ENCODE results near the gene PDE4A. TPM values are rescaled to one million over a fixed set of nuclear protein-coding genes. Genes with fewer than 3 reads are reported as not detected.

The PDE4A gene
- total RNA-seq, 1 donor from 2014 or later, result 105 TPM

DNA sequence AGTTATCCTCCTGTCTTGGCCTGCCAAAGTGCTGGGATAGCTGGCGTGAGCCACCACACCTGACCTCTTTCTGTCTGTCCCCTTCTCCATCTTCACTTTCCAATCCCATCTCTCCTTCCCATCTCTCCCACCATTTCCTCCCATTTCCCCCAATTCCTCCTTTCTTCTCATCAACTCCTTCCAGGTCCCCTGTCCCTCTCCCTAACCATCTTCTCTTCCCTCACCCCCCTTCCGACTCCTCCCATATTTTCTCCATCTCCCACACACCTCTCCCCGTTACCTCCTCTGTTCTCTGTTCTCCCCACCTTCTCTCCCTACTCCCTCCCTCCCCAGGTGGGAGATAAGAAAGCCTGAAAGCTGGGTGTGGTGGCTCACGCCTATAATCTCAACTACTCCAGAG lies 42.2 kb downstream of the PDE4A start:
- Mint-ChIP-seq H3K4me1 (ENCODE audit: low read depth) (peaks cover 5% of the 10 kb centered on the region), H3K27me3 (ENCODE audit: low read depth) (no peaks in the 10 kb centered on the region), H3K9me3 (no peaks in the 10 kb centered on the region), H3K4me3 (ENCODE audit: low read depth) (no peak overlapping the region), H3K27ac (peak overlapping the region; percentile 61), H3K36me3 (ENCODE audit: low read depth) (peaks cover 51% of the 10 kb centered on the region)
- intact Hi-C loops (cut with micrococcal nuclease), result no loop called here
- DNase-seq (ENCODE audit: low spot score), result no peak

DNA sequence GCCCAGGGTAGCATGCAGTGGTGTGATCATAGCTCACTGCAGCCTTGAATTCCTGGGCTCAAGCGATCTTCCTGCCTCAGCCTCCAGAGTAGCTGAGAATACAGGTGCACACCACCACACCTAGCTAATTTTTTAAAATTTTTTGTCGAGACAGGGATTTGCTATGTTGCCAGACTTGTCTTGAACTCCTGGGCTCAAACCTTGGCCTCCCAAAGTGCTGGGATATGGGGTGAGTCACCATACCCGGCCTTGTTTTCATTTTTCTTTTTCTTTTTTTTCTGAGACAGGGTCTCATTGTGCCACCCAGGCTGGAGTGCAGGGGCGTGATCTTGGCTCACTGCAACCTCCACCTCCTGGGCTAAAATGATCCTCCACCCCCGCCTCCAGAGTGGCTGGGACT lies 44.1 kb downstream of the PDE4A start:
- intact Hi-C loops (cut with micrococcal nuclease), result no loop called here
- H3K4me1 Mint-ChIP-seq (ENCODE audit: low read depth), result peaks cover 5% of the 10 kb centered on the region
- no peak overlapping the region for H3K27ac Mint-ChIP-seq
- H3K9me3 Mint-ChIP-seq, result no peaks in the 10 kb centered on the region
- no peak overlapping the region for H3K4me3 Mint-ChIP-seq (ENCODE audit: low read depth)
- H3K27me3 Mint-ChIP-seq (ENCODE audit: low read depth), result no peaks in the 10 kb centered on the region
- DNase-seq (ENCODE audit: low spot score), result no peak
- peaks cover 58% of the 10 kb centered on the region for H3K36me3 Mint-ChIP-seq (ENCODE audit: low read depth)

DNA sequence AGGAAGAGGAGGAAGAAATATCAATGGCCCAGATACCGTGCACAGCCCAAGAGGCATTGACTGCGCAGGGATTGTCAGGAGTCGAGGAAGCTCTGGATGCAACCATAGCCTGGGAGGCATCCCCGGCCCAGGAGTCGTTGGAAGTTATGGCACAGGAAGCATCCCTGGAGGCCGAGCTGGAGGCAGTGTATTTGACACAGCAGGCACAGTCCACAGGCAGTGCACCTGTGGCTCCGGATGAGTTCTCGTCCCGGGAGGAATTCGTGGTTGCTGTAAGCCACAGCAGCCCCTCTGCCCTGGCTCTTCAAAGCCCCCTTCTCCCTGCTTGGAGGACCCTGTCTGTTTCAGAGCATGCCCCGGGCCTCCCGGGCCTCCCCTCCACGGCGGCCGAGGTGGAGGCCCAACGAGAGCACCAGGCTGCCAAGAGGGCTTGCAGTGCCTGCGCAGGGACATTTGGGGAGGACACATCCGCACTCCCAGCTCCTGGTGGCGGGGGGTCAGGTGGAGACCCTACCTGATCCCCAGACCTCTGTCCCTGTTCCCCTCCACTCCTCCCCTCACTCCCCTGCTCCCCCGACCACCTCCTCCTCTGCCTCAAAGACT lies 46.9 kb downstream of the PDE4A start:
- intact Hi-C loops (cut with micrococcal nuclease), result no loop called here
- no peaks in the 10 kb centered on the region for H3K9me3 Mint-ChIP-seq
- H3K36me3 Mint-ChIP-seq (ENCODE audit: low read depth), result peaks cover 48% of the 10 kb centered on the region
- no peaks in the 10 kb centered on the region for H3K27me3 Mint-ChIP-seq (ENCODE audit: low read depth)
- DNase-seq (ENCODE audit: low spot score), result no peak
- no peak overlapping the region for H3K27ac Mint-ChIP-seq
- H3K4me1 Mint-ChIP-seq (ENCODE audit: low read depth), result peaks cover 2% of the 10 kb centered on the region
- H3K4me3 Mint-ChIP-seq (ENCODE audit: low read depth), result no peak overlapping the region

DNA sequence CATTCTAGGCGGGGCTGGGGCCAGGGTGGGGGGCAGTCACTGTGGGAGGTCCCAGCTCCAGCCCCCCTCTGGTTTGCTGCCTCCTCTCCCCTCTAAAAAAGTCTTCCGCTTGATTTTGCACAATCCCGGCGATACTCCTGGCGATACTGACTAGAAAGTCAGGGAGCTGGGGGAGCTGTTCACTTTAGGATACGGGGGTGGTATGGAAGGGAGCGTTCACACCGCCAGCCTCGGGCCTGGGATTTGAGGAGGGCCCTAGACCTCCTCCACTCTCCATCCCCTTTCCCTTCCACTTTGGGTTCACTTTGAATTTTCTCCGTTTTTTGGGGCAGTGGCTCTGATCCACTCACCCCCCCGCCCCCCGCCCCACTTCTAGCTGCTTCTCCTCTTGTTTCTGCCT lies 47.8 kb downstream of the PDE4A start:
- Mint-ChIP-seq H3K4me1 (ENCODE audit: low read depth) (peaks cover 2% of the 10 kb centered on the region), H3K4me3 (ENCODE audit: low read depth) (no peak overlapping the region), H3K27ac (no peak overlapping the region), H3K27me3 (ENCODE audit: low read depth) (no peaks in the 10 kb centered on the region), H3K9me3 (no peaks in the 10 kb centered on the region), H3K36me3 (ENCODE audit: low read depth) (peaks cover 40% of the 10 kb centered on the region)
- intact Hi-C loops (cut with micrococcal nuclease), result no loop called here
- no peak for DNase-seq (ENCODE audit: low spot score)

DNA sequence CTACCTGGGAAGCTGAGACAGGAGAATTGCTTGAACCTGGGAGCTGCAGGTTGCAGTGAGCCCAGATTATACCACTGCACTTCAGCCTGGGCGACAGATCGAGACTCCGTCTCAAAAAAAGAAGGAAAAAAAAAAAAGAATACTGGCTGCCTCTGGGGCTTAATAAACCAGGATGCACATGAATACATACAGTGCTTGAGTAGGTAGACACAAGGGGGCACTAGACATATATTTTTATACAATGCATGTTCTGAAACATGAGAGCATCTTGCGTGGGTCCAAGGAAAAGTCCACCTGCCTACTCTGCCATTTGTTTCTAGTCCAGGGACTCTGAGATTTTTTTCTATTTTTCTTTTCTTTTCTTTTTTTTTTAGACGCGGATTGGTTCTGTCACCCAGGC lies 51.6 kb downstream of the PDE4A start:
- no peaks in the 10 kb centered on the region for H3K27me3 Mint-ChIP-seq (ENCODE audit: low read depth)
- H3K27ac Mint-ChIP-seq, result no peak overlapping the region
- intact Hi-C loops (cut with micrococcal nuclease), result no loop called here
- no peaks in the 10 kb centered on the region for H3K9me3 Mint-ChIP-seq
- peaks cover 5% of the 10 kb centered on the region for H3K4me1 Mint-ChIP-seq (ENCODE audit: low read depth)
- no peak for DNase-seq (ENCODE audit: low spot score)
- H3K4me3 Mint-ChIP-seq (ENCODE audit: low read depth), result no peak overlapping the region
- peaks cover 20% of the 10 kb centered on the region for H3K36me3 Mint-ChIP-seq (ENCODE audit: low read depth)

DNA sequence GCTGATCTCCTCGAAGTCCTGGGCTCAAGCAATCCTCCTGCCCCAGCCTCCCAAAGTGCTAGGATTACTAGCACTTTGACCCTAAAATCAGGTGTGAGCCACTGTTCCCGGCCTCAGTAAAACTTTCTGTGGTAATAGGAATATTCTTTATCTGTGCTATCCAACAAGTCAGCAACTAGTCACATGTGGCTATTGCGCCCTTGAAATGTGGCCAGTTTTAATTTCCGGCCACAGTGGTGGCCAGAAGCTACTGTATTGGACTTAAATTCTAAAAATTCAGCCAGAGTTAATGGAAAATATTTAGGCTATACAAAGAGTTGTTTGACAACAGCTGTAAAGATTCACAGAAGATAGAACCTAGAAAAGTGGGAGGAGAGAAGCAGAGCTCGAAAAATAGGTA lies 52.9 kb downstream of the PDE4A start:
- Mint-ChIP-seq H3K27ac (no peak overlapping the region), H3K4me1 (ENCODE audit: low read depth) (peaks cover 5% of the 10 kb centered on the region), H3K27me3 (ENCODE audit: low read depth) (no peaks in the 10 kb centered on the region), H3K36me3 (ENCODE audit: low read depth) (peaks cover 13% of the 10 kb centered on the region), H3K4me3 (ENCODE audit: low read depth) (no peak overlapping the region), H3K9me3 (no peaks in the 10 kb centered on the region)
- no peak for DNase-seq (ENCODE audit: low spot score)
- intact Hi-C loops (cut with micrococcal nuclease), result no loop called here

DNA sequence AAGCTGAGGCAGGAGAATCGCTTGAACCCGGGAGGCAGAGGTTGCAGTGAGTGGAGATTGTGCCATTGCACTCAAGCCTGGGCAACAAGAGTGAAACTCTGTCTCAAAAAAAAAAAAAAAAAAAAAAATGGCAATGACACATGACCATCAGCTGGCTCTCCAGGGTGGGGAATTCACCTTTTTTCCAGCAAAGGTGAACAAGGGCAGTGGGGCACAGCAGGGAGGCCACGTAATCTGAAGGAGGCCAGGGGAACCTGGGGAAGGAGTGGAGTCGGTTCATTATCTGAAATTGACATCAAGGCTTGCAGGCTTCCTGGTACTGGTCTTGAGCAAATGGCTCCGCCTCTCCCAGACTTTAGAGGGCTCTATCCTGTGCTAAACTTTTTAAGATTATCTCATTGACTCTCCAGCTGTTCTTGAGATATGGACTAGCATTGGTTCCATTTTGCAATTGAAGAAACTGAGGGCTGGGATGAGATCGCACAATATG lies 54.7 kb downstream of the PDE4A start:
- H3K27me3 Mint-ChIP-seq (ENCODE audit: low read depth), result no peaks in the 10 kb centered on the region
- intact Hi-C loops (cut with micrococcal nuclease), result loop anchor here (5.0 kb wide), 1 partner anchor 53 kb away; the partner anchor contains the start of gene PDE4A
- no peak overlapping the region for H3K27ac Mint-ChIP-seq
- no peak for DNase-seq (ENCODE audit: low spot score)
- peaks cover 13% of the 10 kb centered on the region for H3K4me1 Mint-ChIP-seq (ENCODE audit: low read depth)
- no peak overlapping the region for H3K4me3 Mint-ChIP-seq (ENCODE audit: low read depth)
- no peaks in the 10 kb centered on the region for H3K36me3 Mint-ChIP-seq (ENCODE audit: low read depth)
- H3K9me3 Mint-ChIP-seq, result no peaks in the 10 kb centered on the region

DNA sequence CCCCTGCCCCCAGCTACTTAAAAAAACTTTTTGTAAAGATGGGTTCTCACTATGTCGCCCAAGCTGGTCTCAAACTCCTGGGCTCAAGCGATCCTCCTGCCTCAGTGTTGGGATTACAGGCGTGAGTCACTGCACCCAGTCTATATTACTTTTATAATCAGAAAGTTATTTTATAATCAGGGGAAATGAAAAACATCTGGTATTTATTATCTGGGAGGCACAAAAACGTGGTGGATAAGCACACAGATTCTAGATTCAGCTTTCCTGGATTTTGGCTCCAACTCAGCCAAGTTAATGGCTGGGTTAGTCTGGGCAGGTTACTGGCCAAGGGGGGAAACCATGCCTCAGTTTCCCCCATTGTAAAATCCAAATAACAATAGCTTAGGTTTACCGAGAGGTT lies 58.1 kb downstream of the PDE4A start:
- no peaks in the 10 kb centered on the region for H3K27me3 Mint-ChIP-seq (ENCODE audit: low read depth)
- no peak for DNase-seq (ENCODE audit: low spot score)
- H3K4me1 Mint-ChIP-seq (ENCODE audit: low read depth), result peaks cover 12% of the 10 kb centered on the region
- H3K4me3 Mint-ChIP-seq (ENCODE audit: low read depth), result no peak overlapping the region
- H3K27ac Mint-ChIP-seq, result no peak overlapping the region
- peaks cover under 1% of the 10 kb centered on the region for H3K36me3 Mint-ChIP-seq (ENCODE audit: low read depth)
- intact Hi-C loops (cut with micrococcal nuclease), result loop anchor here (5.0 kb wide), 1 partner anchor 56 kb away; the partner anchor contains the start of gene PDE4A
- H3K9me3 Mint-ChIP-seq, result no peaks in the 10 kb centered on the region

DNA sequence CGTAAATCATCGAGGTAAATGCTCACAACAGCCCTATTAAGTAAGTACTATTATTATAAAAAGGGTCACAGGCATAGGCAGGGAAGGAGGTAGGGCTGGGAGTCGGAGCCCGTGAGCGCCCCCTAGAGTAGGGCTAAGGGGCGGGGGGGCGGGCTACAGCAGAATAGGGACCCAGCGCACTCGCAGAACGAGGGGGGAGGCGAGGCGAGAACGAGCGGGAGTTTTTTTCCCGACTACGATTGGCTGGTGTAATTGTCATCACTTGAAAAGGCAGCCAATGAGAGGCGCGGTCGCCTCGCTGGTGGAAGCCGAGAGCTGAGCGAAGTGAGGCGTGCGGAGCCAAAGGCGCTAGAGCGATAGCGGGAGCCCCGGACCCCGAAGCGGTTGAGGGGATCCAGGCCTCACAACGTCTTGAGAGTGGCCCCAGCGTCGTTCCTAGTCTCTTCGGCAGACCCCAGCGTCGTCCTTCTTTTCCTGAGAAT lies 58.6 kb downstream of the PDE4A start:
- Mint-ChIP-seq H3K9me3 (no peaks in the 10 kb centered on the region), H3K27me3 (ENCODE audit: low read depth) (no peaks in the 10 kb centered on the region), H3K4me1 (ENCODE audit: low read depth) (peaks cover 12% of the 10 kb centered on the region), H3K27ac (peak overlapping the region; percentile 38), H3K36me3 (ENCODE audit: low read depth) (peaks cover 2% of the 10 kb centered on the region), H3K4me3 (ENCODE audit: low read depth) (peak overlapping the region; percentile 60)
- intact Hi-C loops (cut with micrococcal nuclease), result loop anchor here (1.0 to 5.0 kb wide), 2 partner anchors 57 to 76 kb away; partner anchors contain the start of genes CDC37 and PDE4A
- DNase-seq (ENCODE audit: low spot score), result peak; percentile 86

DNA sequence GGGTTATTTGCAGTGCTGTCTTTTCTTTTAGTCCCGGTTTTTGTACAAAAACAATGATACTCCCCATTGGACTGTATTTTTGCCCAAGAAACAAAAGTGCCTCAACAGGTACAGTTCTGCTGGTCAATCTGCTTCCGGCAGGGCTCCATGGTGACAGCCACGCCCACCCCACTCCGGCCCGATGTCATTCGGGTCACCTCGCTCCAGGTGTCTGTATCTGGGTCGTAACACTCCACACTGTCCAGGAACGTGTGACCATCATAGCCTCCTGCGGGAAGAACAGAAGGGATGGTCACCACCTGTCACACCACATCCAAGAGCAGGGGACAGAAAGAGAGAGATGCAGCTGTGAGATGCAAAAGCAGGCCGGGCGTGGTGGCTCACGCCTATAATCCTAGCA lies 66.2 kb downstream of the PDE4A start:
- Mint-ChIP-seq H3K36me3 (ENCODE audit: low read depth) (peaks cover 45% of the 10 kb centered on the region), H3K4me3 (ENCODE audit: low read depth) (no peak overlapping the region), H3K9me3 (no peaks in the 10 kb centered on the region), H3K4me1 (ENCODE audit: low read depth) (peaks cover 7% of the 10 kb centered on the region), H3K27ac (no peak overlapping the region), H3K27me3 (ENCODE audit: low read depth) (no peaks in the 10 kb centered on the region)
- no peak for DNase-seq (ENCODE audit: low spot score)
- intact Hi-C loops (cut with micrococcal nuclease), result no loop called here

DNA sequence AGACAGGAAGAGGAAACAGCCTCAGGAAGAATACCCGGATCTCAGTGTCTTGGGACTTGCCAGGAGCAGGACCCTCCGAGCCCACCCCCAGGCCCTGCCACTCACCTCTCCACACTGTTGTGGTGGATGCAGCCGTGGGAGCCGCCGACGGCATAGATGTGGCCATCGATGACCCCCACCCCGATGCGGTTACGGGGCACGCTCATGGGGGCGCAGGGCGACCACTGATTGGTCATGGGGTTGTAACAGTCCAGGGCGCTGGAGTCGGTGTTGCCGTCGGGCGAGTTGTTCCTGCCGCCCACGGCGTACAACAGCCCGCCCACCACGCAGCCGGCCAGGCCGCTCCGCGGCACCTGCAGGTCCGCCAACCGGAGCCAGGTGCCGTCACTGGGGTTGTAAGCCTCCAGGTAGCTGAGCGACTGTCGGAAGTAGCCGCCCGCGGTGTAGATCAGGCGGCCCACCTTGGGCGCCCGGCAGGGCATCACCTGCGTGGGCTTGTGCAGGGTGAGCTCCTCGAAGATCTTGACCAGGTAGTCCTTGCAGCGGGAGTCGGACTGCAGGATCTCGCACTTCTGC lies 71.2 kb downstream of the PDE4A start:
- Mint-ChIP-seq H3K4me3 (ENCODE audit: low read depth) (no peak overlapping the region), H3K9me3 (no peaks in the 10 kb centered on the region), H3K27ac (no peak overlapping the region), H3K4me1 (ENCODE audit: low read depth) (peaks cover 4% of the 10 kb centered on the region), H3K27me3 (ENCODE audit: low read depth) (no peaks in the 10 kb centered on the region), H3K36me3 (ENCODE audit: low read depth) (peaks cover 58% of the 10 kb centered on the region)
- DNase-seq (ENCODE audit: low spot score), result no peak
- intact Hi-C loops (cut with micrococcal nuclease), result no loop called here

DNA sequence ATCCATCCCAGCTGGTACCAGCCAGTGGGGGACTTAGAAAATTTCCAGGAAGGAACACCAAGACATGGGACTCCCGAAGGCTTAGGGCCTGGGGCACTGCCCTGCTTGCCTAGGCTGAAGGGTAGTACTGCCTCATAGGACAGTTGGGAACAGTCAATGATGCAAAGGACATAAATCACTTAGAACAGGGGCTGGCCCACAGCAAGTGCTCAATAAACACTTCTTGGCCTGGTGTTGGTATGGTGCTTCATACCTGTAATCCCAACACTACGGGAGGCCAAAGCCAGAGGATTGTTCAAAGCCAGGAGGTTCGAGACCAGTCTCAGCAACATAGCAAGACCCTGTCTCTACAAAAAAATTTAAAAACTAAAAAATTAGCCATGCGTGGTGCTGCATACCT lies 77.0 kb downstream of the PDE4A start:
- Mint-ChIP-seq H3K27ac (no peak overlapping the region), H3K27me3 (ENCODE audit: low read depth) (no peaks in the 10 kb centered on the region), H3K4me3 (ENCODE audit: low read depth) (no peak overlapping the region), H3K9me3 (no peaks in the 10 kb centered on the region), H3K4me1 (ENCODE audit: low read depth) (peaks cover 26% of the 10 kb centered on the region), H3K36me3 (ENCODE audit: low read depth) (peaks cover 61% of the 10 kb centered on the region)
- DNase-seq (ENCODE audit: low spot score), result no peak
- intact Hi-C loops (cut with micrococcal nuclease), result no loop called here

DNA sequence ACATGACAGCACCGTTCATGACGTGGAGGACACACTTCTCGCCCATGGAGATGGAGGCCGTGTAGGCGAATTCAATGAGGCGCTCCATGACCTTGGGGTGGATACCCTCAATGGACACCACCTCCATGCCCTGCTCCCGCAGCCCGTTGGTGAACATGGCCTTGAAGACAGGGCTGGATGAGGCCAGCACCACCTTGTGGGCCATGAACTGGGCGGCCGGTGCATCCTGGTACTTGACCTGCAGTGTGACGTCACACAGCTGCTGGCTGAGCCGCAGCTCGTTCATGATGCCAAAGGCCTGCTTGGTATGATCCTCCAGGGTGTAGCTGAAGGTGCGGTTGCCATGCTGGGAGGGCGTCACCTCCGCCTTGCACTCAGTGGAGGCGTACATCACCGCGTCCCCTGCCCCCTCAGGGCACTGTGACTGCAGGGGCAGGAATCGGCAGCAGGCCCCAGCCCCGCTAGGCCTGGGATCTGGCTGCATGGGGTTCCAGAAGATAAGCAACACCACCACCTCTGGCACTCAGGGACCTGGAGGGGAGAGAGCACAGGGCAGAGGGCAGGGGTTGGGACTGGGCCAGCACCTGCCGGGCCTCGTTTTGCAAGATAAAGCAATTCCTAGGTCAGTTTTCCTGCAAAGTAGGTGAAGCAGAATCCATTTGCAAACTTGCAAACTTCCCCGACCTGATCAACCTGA lies 79.4 kb downstream of the PDE4A start:
- Mint-ChIP-seq H3K36me3 (ENCODE audit: low read depth) (peaks cover 52% of the 10 kb centered on the region), H3K9me3 (no peaks in the 10 kb centered on the region), H3K4me3 (ENCODE audit: low read depth) (peak overlapping the region; percentile 93), H3K27ac (no peak overlapping the region), H3K4me1 (ENCODE audit: low read depth) (peaks cover 28% of the 10 kb centered on the region), H3K27me3 (ENCODE audit: low read depth) (no peaks in the 10 kb centered on the region)
- intact Hi-C loops (cut with micrococcal nuclease), result loop anchor here (5.0 to 10.0 kb wide), 3 partner anchors 68 to 198 kb away; partner anchors contain the start of genes CDKN2D, ILF3 and KRI1
- no peak for DNase-seq (ENCODE audit: low spot score)

Measured in activated T-helper 2 cell treated with anti-CD3 and anti-CD28 coated beads, Interferon-gamma antibody, Interleukin-2, Interleukin-4, amounts not matched to agents 10 μg/mL and 5 μg/mL and 100 μg/mL, durations not matched to agents 14 hours and 24 hours and 36 hours (primary cell).